AG04449 (cell line): ENCODE results near the gene KCNK17.

ENCODE experiments used
- CTCF ChIA-PET: fragments of 350-600 bp; formaldehyde crosslinking; extraction: SDS; loops from one replicate; lab custom pipeline; 2021; ENCODE audit warnings: antibody characterized with exemption; lab: Yijun Ruan, JAX
- POLR2A ChIA-PET: fragments of 400-600, 350-600 bp; formaldehyde crosslinking; extraction: SDS; loops from one replicate; lab custom pipeline; 2020; ENCODE audit warnings: antibody characterized with exemption, inconsistent platforms; lab: Yijun Ruan, JAX
- DNase-seq: peaks from one replicate; pipeline ENCODE4 v3.0.0-alpha.2; 2010; ENCODE audit warnings: low read depth, low spot score
- H3K4me3 ChIP-seq: 2 replicates; pipeline ENCODE4 v1.5.1; 2011; ENCODE audit warnings: low read depth, mild to moderate bottlenecking, control low read depth, low read length
- TF ChIP-seq, protein P1 (sequence below): IDR thresholded peaks from one replicate; pipeline ENCODE4 v1.5.1; 2011; ENCODE audit warnings: mild to moderate bottlenecking, moderate library complexity, low read length, control low read depth, inconsistent platforms; ENCODE audit not compliant: insufficient read depth; ENCODE audit errors: missing control alignments

KCNK17 gene

DNA sequence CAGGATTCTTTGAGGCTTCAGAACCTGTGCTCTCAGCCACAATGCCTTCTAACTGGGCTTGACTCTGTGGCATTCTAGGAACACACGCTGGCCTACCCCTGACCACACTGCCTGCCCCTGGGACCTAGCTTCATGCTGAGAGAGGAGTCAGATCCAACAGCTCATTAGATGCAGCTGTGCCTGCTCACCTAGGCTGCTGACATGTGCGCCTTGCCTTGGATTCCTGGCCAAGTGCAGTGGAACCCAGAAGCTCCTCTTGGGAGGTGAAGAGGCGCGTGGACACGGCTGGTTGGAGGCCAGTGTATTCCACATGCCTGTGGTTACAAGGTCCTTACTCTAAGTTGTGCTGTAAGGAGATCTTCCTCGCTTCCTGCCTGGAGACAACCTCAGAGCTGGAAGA lies 33.0 kb upstream of the KCNK17 start:
- H3K4me3 ChIP-seq: no peak overlapping the region
- TF ChIP-seq, protein P1, sequence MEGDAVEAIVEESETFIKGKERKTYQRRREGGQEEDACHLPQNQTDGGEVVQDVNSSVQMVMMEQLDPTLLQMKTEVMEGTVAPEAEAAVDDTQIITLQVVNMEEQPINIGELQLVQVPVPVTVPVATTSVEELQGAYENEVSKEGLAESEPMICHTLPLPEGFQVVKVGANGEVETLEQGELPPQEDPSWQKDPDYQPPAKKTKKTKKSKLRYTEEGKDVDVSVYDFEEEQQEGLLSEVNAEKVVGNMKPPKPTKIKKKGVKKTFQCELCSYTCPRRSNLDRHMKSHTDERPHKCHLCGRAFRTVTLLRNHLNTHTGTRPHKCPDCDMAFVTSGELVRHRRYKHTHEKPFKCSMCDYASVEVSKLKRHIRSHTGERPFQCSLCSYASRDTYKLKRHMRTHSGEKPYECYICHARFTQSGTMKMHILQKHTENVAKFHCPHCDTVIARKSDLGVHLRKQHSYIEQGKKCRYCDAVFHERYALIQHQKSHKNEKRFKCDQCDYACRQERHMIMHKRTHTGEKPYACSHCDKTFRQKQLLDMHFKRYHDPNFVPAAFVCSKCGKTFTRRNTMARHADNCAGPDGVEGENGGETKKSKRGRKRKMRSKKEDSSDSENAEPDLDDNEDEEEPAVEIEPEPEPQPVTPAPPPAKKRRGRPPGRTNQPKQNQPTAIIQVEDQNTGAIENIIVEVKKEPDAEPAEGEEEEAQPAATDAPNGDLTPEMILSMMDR: no peak
- POLR2A ChIA-PET: no interaction called here
- CTCF ChIA-PET: interaction anchor here (0.7 to 5.7 kb wide), 5 partner anchors 13 to 1722 kb away, joined by 3 to 40 read pairs (median 4); no protein-coding TSS in a partner anchor
- no peak for DNase-seq

DNA sequence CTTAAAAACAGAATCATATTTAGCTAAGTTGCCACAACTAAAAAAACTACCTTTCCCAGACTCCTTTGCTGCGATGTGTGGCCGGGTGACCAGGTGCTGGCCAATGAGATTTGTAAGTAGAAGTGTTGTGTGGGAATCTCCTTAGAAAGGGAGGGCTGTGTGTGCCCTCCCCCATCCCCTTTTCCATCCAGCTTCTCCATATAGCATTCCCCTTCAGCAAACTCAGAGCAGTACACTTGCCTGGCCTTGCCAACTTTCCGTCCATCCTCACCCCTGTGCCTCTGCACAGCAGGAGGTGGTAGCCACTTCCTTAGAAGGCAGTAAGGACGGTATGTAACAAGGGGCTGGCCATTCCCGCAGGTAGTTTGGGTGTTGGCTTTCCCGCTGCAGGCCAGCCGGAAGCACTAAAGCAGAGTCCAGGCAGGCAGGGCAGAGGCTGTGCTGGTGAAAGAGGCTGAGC lies 30.6 kb upstream of the KCNK17 start:
- no peak overlapping the region for H3K4me3 ChIP-seq
- ChIA-PET POLR2A (no interaction called here), CTCF (no interaction called here)

DNA sequence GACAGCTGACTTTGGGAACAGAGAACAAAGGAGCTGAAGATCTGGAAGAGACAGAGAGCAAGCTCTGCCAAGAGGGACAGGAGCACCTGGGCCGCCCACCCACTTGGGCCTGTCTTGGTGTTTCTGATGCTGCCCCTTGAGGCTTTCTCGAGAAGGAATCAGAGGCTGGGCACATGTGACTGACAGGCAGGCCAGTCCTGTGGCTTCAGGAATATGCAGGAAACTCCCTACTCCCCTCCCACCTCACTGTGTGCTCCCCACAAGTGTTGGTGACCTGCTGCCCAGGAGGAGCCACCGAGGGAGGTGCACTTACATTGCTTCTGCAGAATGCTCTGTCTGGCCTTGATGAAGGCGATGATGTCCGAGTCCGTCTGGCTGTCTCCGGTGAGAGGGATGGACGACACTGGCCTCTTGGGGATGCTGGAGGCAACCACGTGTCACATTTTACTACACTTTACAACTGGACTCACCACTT lies 29.2 kb upstream of the KCNK17 start:
- H3K4me3 ChIP-seq: no peak overlapping the region
- TF ChIP-seq, protein P1: no peak

More for the DNA sequence above, 30.6 kb upstream of the KCNK17 start:
- DNase-seq: no peak
- TF ChIP-seq, protein P1: no peak

DNA sequence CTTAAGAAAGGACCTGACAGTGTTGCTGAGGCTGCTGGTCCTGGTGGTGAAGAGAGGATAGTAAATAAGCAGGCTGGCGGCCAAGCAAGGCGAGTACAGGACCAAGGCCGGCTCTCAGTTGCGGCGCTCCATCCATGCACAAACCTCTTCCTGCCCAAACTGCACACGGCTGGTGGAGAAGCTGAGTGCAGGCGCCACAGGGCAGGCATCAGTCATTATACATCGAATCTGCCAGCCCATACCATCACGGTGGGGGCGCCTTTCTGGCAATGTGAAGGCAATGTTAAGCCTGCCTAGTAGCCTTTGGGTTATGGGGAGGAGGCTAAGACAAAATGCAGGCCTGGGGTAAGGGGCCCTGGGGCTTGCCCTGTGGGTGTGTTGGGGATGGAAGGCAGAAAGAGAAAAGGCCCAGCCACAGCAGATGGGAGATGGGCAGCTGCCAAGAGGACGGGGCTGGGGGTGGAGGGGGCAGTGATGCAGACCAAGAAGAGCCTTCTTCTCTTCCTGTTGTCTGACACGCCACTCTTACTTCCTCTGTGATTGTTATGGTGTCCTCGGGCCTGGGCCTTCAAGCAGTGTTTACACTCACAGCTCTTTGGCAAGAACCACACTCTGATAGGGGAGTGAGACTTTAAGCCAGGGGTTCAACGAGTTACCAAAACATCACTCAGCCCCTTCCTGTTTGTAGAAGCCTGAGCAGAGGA lies 28.6 kb upstream of the KCNK17 start:
- DNase-seq: no peak
- ChIA-PET POLR2A (no interaction called here), CTCF (no interaction called here)
- TF ChIP-seq, protein P1: no peak
- no peak overlapping the region for H3K4me3 ChIP-seq

More for the DNA sequence above, 29.2 kb upstream of the KCNK17 start:
- no peak for DNase-seq
- POLR2A ChIA-PET: no interaction called here
- CTCF ChIA-PET: no interaction called here

DNA sequence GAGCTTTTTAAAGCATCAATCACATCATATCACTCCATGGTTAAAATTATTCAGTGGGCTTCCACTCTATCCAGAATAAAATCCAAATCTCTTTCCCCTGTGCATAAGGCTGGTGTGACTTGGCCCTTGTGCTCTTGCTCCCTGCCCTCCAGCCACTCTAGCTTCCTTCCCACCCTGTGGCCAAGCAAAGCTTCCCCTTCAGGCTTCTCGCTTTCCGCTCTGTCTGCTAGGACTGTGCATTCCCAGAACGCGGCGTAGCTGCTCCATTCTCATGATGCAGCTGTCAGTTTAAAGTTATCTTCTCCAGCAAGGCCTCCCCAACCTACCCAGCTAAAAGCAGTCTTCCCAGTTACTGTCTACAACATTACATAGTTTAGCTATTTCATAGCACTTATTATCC lies 27.7 kb upstream of the KCNK17 start:
- TF ChIP-seq, protein P1: no peak
- ChIA-PET CTCF (interaction anchor here (0.6 kb wide), 1 partner anchor 8 kb away, joined by 3 read pairs; no protein-coding TSS in a partner anchor), POLR2A (no interaction called here)
- DNase-seq: no peak
- H3K4me3 ChIP-seq: no peak overlapping the region

DNA sequence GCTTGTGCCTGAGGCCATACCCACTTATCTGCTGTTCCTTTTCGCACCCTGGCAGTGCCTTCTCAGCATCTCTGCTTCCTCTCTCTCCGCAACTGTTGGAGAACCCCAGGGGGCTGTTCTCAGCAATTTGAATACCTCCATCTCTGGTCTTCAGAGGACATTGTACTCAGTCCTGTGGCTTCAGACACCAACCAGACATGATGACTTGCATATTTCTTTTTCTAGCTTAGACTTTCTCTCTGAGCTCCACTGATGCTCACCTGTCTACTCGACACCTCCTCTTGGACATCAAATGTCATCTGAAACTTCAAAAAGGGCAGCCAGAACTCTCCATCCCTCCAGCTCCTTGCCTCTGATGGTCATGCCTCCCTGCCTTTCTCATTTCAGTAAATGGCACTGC lies 27.1 kb upstream of the KCNK17 start:
- ChIA-PET CTCF (interaction anchor here (0.6 kb wide), 1 partner anchor 9 kb away, joined by 3 read pairs; no protein-coding TSS in a partner anchor), POLR2A (no interaction called here)
- TF ChIP-seq, protein P1: no peak
- no peak for DNase-seq
- H3K4me3 ChIP-seq: no peak overlapping the region
